ENCODE data around the gene TRIM34. TPM values are rescaled to one million over a fixed set of nuclear protein-coding genes. Genes with fewer than 3 reads are reported as not detected.

TRIM34 gene
- polyA plus RNA-seq, 1 donor (not counting 4 experiments of a cell fraction or from before 2014, with no cell fraction given), result 20.5 TPM

GRCh38 chr11:5665051-5665570 is 40.3 kb downstream of the TRIM34 start:
- Histone ChIP-seq H2AFZ (ENCODE audit: control insufficient read depth, low read length) (no peak overlapping the region), H3K79me2 (ENCODE audit: control insufficient read depth, insufficient read depth, low read length) (no peaks in the 10 kb centered on the region), H3K27me3 (ENCODE audit: control insufficient read depth, extremely low read depth, insufficient read depth, low read length) (no peaks in the 10 kb centered on the region), H3K9me3 (ENCODE audit: control insufficient read depth, low read depth, low read length) (no peaks in the 10 kb centered on the region), H3K27ac (ENCODE audit: control insufficient read depth, insufficient read depth, low read length) (no peak overlapping the region), H3K4me1 (ENCODE audit: control insufficient read depth, extremely low read depth, insufficient read depth, low read length) (no peaks in the 10 kb centered on the region), H3K4me2 (ENCODE audit: control insufficient read depth, extremely low read depth, insufficient read depth, low read depth, low read length) (no peak overlapping the region), H4K20me1 (ENCODE audit: control insufficient read depth, extremely low read depth, insufficient read depth, low read length) (no peaks in the 10 kb centered on the region), H3K9me1 (ENCODE audit: control insufficient read depth, extremely low read depth, insufficient read depth, low read length) (no peaks in the 10 kb centered on the region), H3K9ac (ENCODE audit: control insufficient read depth, extremely low read depth, insufficient read depth, low read length) (no peak overlapping the region), H3K36me3 (ENCODE audit: control insufficient read depth in 2 of 2, extremely low read depth in 1 of 2, insufficient read depth in 2 of 2, low read length in 2 of 2) (peaks cover 6 to 10% of the 10 kb centered on the region in 2 experiments), H3K4me3 (ENCODE audit: control insufficient read depth in 2 of 3, extremely low read depth in 1 of 3, insufficient read depth in 2 of 3, low read depth in 1 of 3, low read length in 3 of 3) (no peak overlapping the region)
- DNase-seq (ENCODE audit: low read depth, low spot score) (no peak), FAIRE-seq (no peak)
- TF ChIP-seq CTCF (optimal IDR thresholded peaks at IDR 0.05 in 1 of 3, IDR thresholded peaks at IDR 0.05 in 1 of 3, conservative IDR thresholded peaks at IDR 0.05 in 1 of 3; ENCODE audit: extremely low read depth in 1 of 3, insufficient read depth in 2 of 3, low read length in 3 of 3) (no peak), EZH2 (IDR thresholded peaks at IDR 0.05; ENCODE audit: low read length) (no peak)
- dilution Hi-C loops (cut with MboI; ENCODE audit: extremely low pct_ligation_motif_present, low sequenced_read_pairs), result no loop called here

- H4K20me1 ChIP-seq (ENCODE audit: control insufficient read depth, extremely low read depth, insufficient read depth, low read length), result no peaks in the 10 kb centered on the region
- no peak overlapping the region for H3K4me3 ChIP-seq (ENCODE audit: control insufficient read depth in 2 of 3, extremely low read depth in 1 of 3, insufficient read depth in 2 of 3, low read depth in 1 of 3, low read length in 3 of 3)
- H3K27ac ChIP-seq (ENCODE audit: control insufficient read depth, insufficient read depth, low read length), result no peak overlapping the region
- H3K9me3 ChIP-seq (ENCODE audit: control insufficient read depth, low read depth, low read length), result no peaks in the 10 kb centered on the region
- no peaks in the 10 kb centered on the region for H3K4me1 ChIP-seq (ENCODE audit: control insufficient read depth, extremely low read depth, insufficient read depth, low read length)
- peaks cover 6 to 10% of the 10 kb centered on the region in 2 experiments for H3K36me3 ChIP-seq (ENCODE audit: control insufficient read depth in 2 of 2, extremely low read depth in 1 of 2, insufficient read depth in 2 of 2, low read length in 2 of 2)
- no peak overlapping the region for H2AFZ ChIP-seq (ENCODE audit: control insufficient read depth, low read length)
- TF ChIP-seq EZH2 (IDR thresholded peaks at IDR 0.05; ENCODE audit: low read length) (no peak), CTCF (optimal IDR thresholded peaks at IDR 0.05 in 1 of 3, IDR thresholded peaks at IDR 0.05 in 1 of 3, conservative IDR thresholded peaks at IDR 0.05 in 1 of 3; ENCODE audit: extremely low read depth in 1 of 3, insufficient read depth in 2 of 3, low read length in 3 of 3) (no peak)
- H3K9ac ChIP-seq (ENCODE audit: control insufficient read depth, extremely low read depth, insufficient read depth, low read length), result no peak overlapping the region
- DNase-seq (ENCODE audit: low read depth, low spot score) (no peak), FAIRE-seq (no peak)
- no peaks in the 10 kb centered on the region for H3K9me1 ChIP-seq (ENCODE audit: control insufficient read depth, extremely low read depth, insufficient read depth, low read length)
- dilution Hi-C loops (cut with MboI; ENCODE audit: extremely low pct_ligation_motif_present, low sequenced_read_pairs), result no loop called here
- H3K79me2 ChIP-seq (ENCODE audit: control insufficient read depth, insufficient read depth, low read length), result no peaks in the 10 kb centered on the region
- no peaks in the 10 kb centered on the region for H3K27me3 ChIP-seq (ENCODE audit: control insufficient read depth, extremely low read depth, insufficient read depth, low read length)
- H3K4me2 ChIP-seq (ENCODE audit: control insufficient read depth, extremely low read depth, insufficient read depth, low read depth, low read length), result no peak overlapping the region
Measured at GRCh38 chr11:5665746-5666401, 41.1 kb downstream of the TRIM34 start.

All from keratinocyte (primary cell).